ENCODE measurements around the gene C3orf85.
"Not testable (repeated sequence)": the region's sequence is repeated elsewhere in the genome, so short reads cannot be mapped to it uniquely, and the experiment has no call there.

The C3orf85 gene, protein sequence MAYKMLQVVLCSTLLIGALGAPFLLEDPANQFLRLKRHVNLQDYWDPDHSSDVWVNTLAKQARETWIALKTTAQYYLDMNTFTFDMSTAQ

GRCh38 chr3:109136523-109136922, at the start of gene C3orf85:
Gene C3orf85, plus strand, starts transcription at chr3:109136719. Its CDS starts 129 bp downstream, at chr3:109136848.
- no peak for DNase-seq (ENCODE audit: low read depth)

- no peak for DNase-seq (ENCODE audit: low read depth)
Measured at GRCh38 chr3:109089265-109089664, 47.3 kb upstream of the C3orf85 start.

DNA sequence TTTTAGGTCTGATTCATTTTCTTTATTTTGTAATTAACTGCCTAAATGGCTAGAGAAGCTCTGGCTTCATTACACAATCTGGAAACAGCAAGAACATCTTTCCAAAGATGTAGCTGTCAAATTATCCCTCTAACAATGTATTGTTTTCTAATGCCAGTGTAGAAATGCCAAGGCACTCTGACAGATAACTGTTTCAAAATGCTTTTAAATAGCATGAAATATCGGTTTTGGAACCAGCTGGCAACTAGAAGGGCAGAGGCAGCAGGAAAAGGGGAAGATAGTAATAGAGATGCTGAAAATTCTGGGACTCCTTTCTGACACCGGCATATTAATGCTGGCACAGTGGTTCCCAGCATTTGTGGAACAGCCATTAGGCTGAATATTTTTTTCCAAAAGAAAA, 44.7 kb upstream of the C3orf85 start:
- no peak for DNase-seq (ENCODE audit: low read depth)

DNA sequence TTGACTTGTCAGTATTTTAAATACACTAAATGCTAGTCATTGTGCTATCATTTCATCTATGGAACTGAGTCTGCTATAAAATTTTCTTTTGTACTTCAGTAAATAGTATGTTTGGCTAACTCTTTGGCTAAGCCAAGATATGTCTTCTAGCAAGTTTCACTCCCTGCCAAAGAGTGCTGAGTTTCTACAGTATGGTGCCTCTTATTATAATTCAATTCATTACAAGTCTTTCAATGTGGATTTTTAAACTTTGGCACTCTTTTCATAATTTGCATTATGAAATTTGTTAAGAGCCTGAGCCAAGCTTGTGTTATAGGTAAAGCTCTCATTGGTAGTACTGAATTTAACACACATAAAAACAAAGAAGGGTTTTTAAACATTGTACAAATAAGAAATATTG, 43.0 kb upstream of the C3orf85 start:
- no peak for DNase-seq (ENCODE audit: low read depth)

DNA sequence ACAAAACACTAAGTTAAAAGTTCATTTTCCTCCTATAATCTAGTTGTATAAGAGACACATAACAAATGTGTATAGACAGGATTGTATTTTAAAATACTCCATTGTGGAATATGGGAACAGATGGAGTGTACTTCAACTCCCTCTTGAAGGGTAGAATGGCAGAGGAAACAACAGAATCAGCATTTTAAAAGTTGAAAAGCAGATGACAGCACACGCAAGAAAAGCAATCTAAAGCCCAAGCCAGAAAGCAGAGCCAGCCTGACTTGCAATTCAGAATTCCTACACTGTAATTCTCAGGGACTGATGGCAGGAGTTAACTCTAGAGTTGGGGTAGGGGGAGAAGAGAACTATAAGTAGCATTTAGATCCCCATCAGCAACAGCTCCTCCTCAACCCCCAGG, 41.4 kb upstream of the C3orf85 start:
- DNase-seq (ENCODE audit: low read depth) = no peak

DNA sequence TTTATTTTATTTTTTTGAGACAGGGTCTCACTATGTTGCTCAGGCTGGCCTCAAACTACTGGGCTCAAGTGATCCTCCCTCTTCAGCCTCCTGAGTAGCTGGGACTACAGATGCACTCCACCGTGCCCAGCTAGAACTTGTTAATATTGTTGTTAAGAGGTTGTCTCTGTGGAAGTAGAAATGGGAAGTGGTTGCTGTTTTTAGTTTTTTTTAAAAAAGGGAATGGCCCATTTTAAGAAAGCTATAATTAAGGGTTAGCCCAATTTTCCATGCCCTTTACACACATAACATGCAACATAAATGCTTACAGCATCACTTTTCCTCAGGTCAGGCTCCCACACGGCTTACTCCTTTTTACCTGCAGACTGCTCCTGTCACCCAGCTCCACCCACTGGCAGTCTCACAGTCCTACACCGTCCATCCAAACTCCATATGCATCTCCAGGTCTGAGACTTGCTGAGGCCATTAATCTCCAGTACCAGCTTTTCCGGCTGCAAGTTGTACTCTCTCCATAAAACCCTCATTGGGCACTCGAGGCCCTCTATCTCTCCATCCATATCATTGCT, 38.4 kb upstream of the C3orf85 start:
- peak; percentile 5 for DNase-seq (ENCODE audit: low read depth)

- DNase-seq (ENCODE audit: low read depth) = no peak
Measured at GRCh38 chr3:109109574-109109973, 26.9 kb upstream of the C3orf85 start.

GRCh38 chr3:109112946-109113760, 23.4 kb upstream of the C3orf85 start:
- DNase-seq (ENCODE audit: low read depth) = no peak

- DNase-seq (ENCODE audit: low read depth) = no peak
Measured at GRCh38 chr3:109114746-109115145, 21.8 kb upstream of the C3orf85 start.

- peak; percentile 38 for DNase-seq (ENCODE audit: low read depth)
Measured at GRCh38 chr3:109115451-109115850, 21.1 kb upstream of the C3orf85 start.

GRCh38 chr3:109116031-109116430, 20.5 kb upstream of the C3orf85 start:
- DNase-seq (ENCODE audit: low read depth) = peak; percentile 18

- no peak for DNase-seq (ENCODE audit: low read depth)
Measured at GRCh38 chr3:109117939-109118338, 18.6 kb upstream of the C3orf85 start, which contains the start of gene MORC1. Gene MORC1, minus strand, starts transcription at chr3:109118134. Its CDS starts 75 bp downstream, at chr3:109118059.

DNA sequence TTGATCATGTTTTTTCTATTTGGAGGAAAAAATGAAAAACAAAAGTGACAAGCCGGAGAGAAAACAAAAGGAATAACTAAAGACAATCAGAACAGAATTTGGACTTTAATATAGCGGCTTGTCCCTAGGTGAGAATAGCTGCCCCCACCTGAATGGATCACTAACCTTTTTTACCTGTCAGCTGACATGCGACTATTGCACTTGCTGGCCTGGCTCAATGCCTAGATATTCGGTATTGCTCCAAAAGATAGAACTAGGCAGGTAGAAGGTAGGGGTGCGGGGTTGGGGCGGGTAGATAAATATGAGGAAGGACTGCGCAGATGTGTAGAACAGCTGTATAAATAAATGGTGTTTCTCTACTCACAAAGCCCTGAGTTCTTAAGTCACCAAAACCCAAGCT, 17.9 kb upstream of the C3orf85 start:
- no peak for DNase-seq (ENCODE audit: low read depth)

GRCh38 chr3:109122690-109123089, 13.8 kb upstream of the C3orf85 start:
- DNase-seq (ENCODE audit: low read depth) = no peak

GRCh38 chr3:109125902-109126301, 10.6 kb upstream of the C3orf85 start:
- no peak for DNase-seq (ENCODE audit: low read depth)

- DNase-seq (ENCODE audit: low read depth) = no peak
Measured at GRCh38 chr3:109127553-109127952, 9.0 kb upstream of the C3orf85 start.

- DNase-seq (ENCODE audit: low read depth) = no peak
Measured at GRCh38 chr3:109131276-109131675, 5.2 kb upstream of the C3orf85 start.

GRCh38 chr3:109132801-109133473, 3.6 kb upstream of the C3orf85 start:
- DNase-seq (ENCODE audit: low read depth) = peak; percentile 49

DNA sequence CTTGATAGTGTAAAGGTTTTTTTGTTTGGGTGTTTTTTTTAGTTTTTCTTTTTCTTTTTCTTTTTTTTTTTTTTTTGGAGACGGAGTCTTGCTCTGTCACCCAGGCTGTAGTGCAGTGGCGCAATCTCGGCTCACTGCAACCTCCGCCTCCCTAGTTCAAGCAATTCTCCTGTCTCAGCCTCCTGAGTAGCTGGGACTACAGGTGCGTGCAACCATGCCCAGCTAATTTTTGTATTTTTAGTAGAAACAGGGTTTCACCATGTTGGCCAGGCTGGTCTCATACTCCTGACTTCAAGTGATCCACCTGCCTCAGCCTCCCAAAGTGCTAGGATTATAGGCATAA, 3.1 kb upstream of the C3orf85 start:
- not testable (repeated sequence) for DNase-seq (ENCODE audit: low read depth)

DNA sequence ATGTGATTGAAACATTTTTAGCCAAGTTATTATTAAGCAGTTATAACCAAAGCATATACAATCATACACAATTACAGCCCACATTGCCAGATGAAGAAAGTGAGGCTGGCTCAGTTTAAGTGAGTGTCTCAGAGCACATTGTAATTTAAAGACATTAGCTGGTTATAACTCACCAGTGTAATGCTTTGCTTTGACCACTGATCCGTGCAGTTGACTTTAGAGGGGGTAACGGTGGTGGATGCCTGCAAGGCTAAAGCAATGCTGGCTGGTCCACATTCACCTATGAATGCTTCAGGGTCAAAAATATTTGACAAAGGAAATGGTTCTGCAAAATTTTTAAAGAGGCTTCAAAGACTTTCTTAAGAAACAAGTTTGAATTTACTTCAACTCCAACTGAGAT, 1.2 kb downstream of the C3orf85 start:
- no peak for DNase-seq (ENCODE audit: low read depth)

GRCh38 chr3:109140318-109140717, 3.8 kb downstream of the C3orf85 start:
- DNase-seq (ENCODE audit: low read depth) = no peak

DNA sequence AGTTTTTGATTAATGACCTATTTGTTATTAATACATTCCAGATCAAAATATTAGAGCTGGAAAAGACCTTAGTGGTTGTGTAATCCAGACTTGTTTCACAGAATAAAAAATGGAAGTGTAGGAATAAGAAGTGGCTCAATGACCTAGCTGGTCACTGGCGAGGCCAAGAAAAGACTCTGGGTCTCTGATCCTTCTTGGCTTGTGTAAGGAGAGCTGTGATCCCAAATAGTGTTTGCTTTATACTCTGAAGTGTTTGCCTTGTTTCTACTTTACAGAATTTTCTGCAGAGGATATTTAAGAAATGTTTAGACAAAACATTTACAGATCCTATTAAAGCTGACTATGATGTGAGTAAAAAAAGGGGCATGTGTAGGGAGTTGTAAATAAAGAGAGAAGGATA, 7.1 kb downstream of the C3orf85 start:
- no peak for DNase-seq (ENCODE audit: low read depth)

GRCh38 chr3:109149078-109149477, 12.6 kb downstream of the C3orf85 start:
- no peak for DNase-seq (ENCODE audit: low read depth)
